GM19328 (cell line): Measurements from ENCODE around the gene LRP1.
A peak's percentile ranks its signal among the peaks of the same experiment; 100 is the strongest.

ENCODE experiments used
- ATAC-seq: cut with Tn5 transposase; IDR thresholded peaks from one replicate; pipeline ENCODE4 v1.9.1; 2021; ENCODE audit warnings: mild to moderate bottlenecking, moderate library complexity; ENCODE audit not compliant: unreplicated experiment

The LRP1 gene

GRCh38 chr12:57233357-57234232 is 105.3 kb downstream of the LRP1 start:
- no peak for ATAC-seq

GRCh38 chr12:57234233-57234570 is 105.9 kb downstream of the LRP1 start:
- no peak for ATAC-seq

GRCh38 chr12:57234571-57235016 is 106.3 kb downstream of the LRP1 start:
- no peak for ATAC-seq

GRCh38 chr12:57235017-57235727 is 106.9 kb downstream of the LRP1 start:
- ATAC-seq: no peak

- ATAC-seq: no peak
Observed at GRCh38 chr12:57235728-57236131, 107.4 kb downstream of the LRP1 start.

- no peak for ATAC-seq
Observed at GRCh38 chr12:57236201-57236924, 108.1 kb downstream of the LRP1 start.

- ATAC-seq: no peak
Observed at GRCh38 chr12:57236925-57237595, 108.8 kb downstream of the LRP1 start.

GRCh38 chr12:57237596-57237931 is 109.3 kb downstream of the LRP1 start:
- no peak for ATAC-seq

- ATAC-seq: no peak
Observed at GRCh38 chr12:57237932-57238853, 109.9 kb downstream of the LRP1 start.

- ATAC-seq: peak; percentile 43
Observed at GRCh38 chr12:57238854-57239554, 110.7 kb downstream of the LRP1 start.

GRCh38 chr12:57239587-57240065 is 111.3 kb downstream of the LRP1 start:
- ATAC-seq: no peak

- no peak for ATAC-seq
Observed at GRCh38 chr12:57240066-57240921, 112.0 kb downstream of the LRP1 start.

- no peak for ATAC-seq
Observed at GRCh38 chr12:57240926-57241401, 112.7 kb downstream of the LRP1 start.

GRCh38 chr12:57241402-57242310 is 113.4 kb downstream of the LRP1 start:
- ATAC-seq: no peak

- no peak for ATAC-seq
Observed at GRCh38 chr12:57242329-57242690, 114.0 kb downstream of the LRP1 start.

GRCh38 chr12:57242691-57243454 is 114.6 kb downstream of the LRP1 start:
- ATAC-seq: peak; percentile 41
